AG20443 (cell line): ENCODE data around the gene C1QTNF1.
"Not testable (repeated sequence)": the region's sequence is repeated elsewhere in the genome, so short reads cannot be mapped to it uniquely, and the experiment has no call there.

Source experiments
- DNase-seq: peaks from one replicate; pipeline ENCODE4 v3.0.0; 2012; ENCODE audit warnings: low spot score, mixed read lengths

Gene C1QTNF1

GRCh38 chr17:79055197-79055596, 31.2 kb downstream of the C1QTNF1 start:
- no peak for DNase-seq

- DNase-seq = no peak
Measured at GRCh38 chr17:79057737-79058385, 33.9 kb downstream of the C1QTNF1 start.

GRCh38 chr17:79062691-79063090, 38.7 kb downstream of the C1QTNF1 start:
- no peak for DNase-seq

- DNase-seq = no peak
Measured at GRCh38 chr17:79064026-79064425, 40.1 kb downstream of the C1QTNF1 start.

GRCh38 chr17:79065105-79065670, 41.2 kb downstream of the C1QTNF1 start:
- DNase-seq = peak; percentile 57

GRCh38 chr17:79066963-79067362, 43.0 kb downstream of the C1QTNF1 start:
- DNase-seq = no peak

GRCh38 chr17:79070266-79070880, 46.4 kb downstream of the C1QTNF1 start:
- no peak for DNase-seq

- no peak for DNase-seq
Measured at GRCh38 chr17:79071161-79071740, 47.3 kb downstream of the C1QTNF1 start.

- no peak for DNase-seq
Measured at GRCh38 chr17:79072544-79072943, 48.6 kb downstream of the C1QTNF1 start.

- no peak for DNase-seq
Measured at GRCh38 chr17:79073016-79073705, 49.2 kb downstream of the C1QTNF1 start.

- no peak for DNase-seq
Measured at GRCh38 chr17:79073706-79074088, 49.7 kb downstream of the C1QTNF1 start.

GRCh38 chr17:79074121-79074648, 50.2 kb downstream of the C1QTNF1 start:
- DNase-seq = not testable (repeated sequence)

- peak; percentile 99 for DNase-seq
Measured at GRCh38 chr17:79074649-79075445, 50.9 kb downstream of the C1QTNF1 start, which contains the start of gene ENGASE. Gene ENGASE (plus strand): TSS chr17:79074824. CDS start chr17:79074945, 121 bp downstream.

- DNase-seq = no peak
Measured at GRCh38 chr17:79075446-79075750, 51.4 kb downstream of the C1QTNF1 start.

GRCh38 chr17:79075861-79076406, 52.0 kb downstream of the C1QTNF1 start:
- DNase-seq = no peak

- DNase-seq = no peak
Measured at GRCh38 chr17:79077587-79077986, 53.6 kb downstream of the C1QTNF1 start.

- DNase-seq = no peak
Measured at GRCh38 chr17:79078476-79079190, 54.7 kb downstream of the C1QTNF1 start.

- DNase-seq = no peak
Measured at GRCh38 chr17:79079421-79080200, 55.6 kb downstream of the C1QTNF1 start.

- DNase-seq = no peak
Measured at GRCh38 chr17:79080349-79080748, 56.4 kb downstream of the C1QTNF1 start.

- no peak for DNase-seq
Measured at GRCh38 chr17:79080761-79081290, 56.9 kb downstream of the C1QTNF1 start.
